HepG2 (cell line): ENCODE measurements around the gene TOMM22. TPM values are rescaled to one million over a fixed set of nuclear protein-coding genes. Genes with fewer than 3 reads are reported as not detected.

Source experiments
- AHR ChIP-seq: IDR thresholded peaks from 2 replicates; pipeline ENCODE4 v1.6.1; 2018; ENCODE audit warnings: missing genetic modification reagents, missing compliant biosample characterization
- ISX ChIP-seq: sonication (generic); formaldehyde crosslinking; conservative IDR thresholded peaks from 2 replicates; pipeline ENCODE4 v1.5.0; 2020; ENCODE audit warnings: missing genetic modification reagents
- KDM3A ChIP-seq: IDR thresholded peaks from 2 replicates; pipeline ENCODE4 v1.6.1; 2018; ENCODE audit warnings: low read depth, missing compliant biosample characterization
- MEIS1 ChIP-seq: sonication (generic); formaldehyde crosslinking; IDR thresholded peaks from 2 replicates; pipeline ENCODE4 v1.9.0; 2021; ENCODE audit warnings: mild to moderate bottlenecking, missing genetic modification reagents, moderate library complexity, borderline replicate concordance
- NFYB ChIP-seq: sonication (generic); formaldehyde crosslinking; IDR thresholded peaks from 2 replicates; pipeline ENCODE4 v1.4.0; 2020; ENCODE audit warnings: missing genetic modification reagents
- NR2F1 ChIP-seq, 2 experiments: fragments of 450-650 bp in 1 of 2; formaldehyde crosslinking in 1 of 2; IDR thresholded peaks; 2 replicates each; pipeline versions ENCODE4 v1.5.0 to v1.6.1; 2016 to 2020; ENCODE audit warnings: mild to moderate bottlenecking in 1 of 2, missing compliant biosample characterization in 1 of 2, missing genetic modification reagents in 1 of 2, moderate library complexity in 1 of 2
- ZNF333 ChIP-seq: sonication (generic); formaldehyde crosslinking; IDR thresholded peaks from 2 replicates; pipeline ENCODE4 v1.4.0; 2020; ENCODE audit warnings: mild to moderate bottlenecking, missing genetic modification reagents, borderline replicate concordance
- ZNF354B ChIP-seq: sonication (generic); formaldehyde crosslinking; IDR thresholded peaks from 2 replicates; pipeline ENCODE4 v1.8.0; 2022; ENCODE audit warnings: mild to moderate bottlenecking, missing genetic modification reagents
- ZNF468 ChIP-seq: sonication (generic); formaldehyde crosslinking; IDR thresholded peaks from 2 replicates; pipeline ENCODE4 v1.8.0; 2022; ENCODE audit warnings: mild to moderate bottlenecking, moderate library complexity, missing genetic modification reagents
- ZNF546 ChIP-seq: sonication (generic); formaldehyde crosslinking; conservative IDR thresholded peaks from 2 replicates; pipeline ENCODE4 v1.8.1; 2023; ENCODE audit warnings: mild to moderate bottlenecking, missing genetic modification reagents
- ZNF589 ChIP-seq: sonication (generic); formaldehyde crosslinking; conservative IDR thresholded peaks from 2 replicates; pipeline ENCODE4 v1.8.0; 2022; ENCODE audit warnings: mild to moderate bottlenecking, moderate library complexity, missing genetic modification reagents
- ZNF788 ChIP-seq: sonication (generic); formaldehyde crosslinking; IDR thresholded peaks from 2 replicates; pipeline ENCODE4 v1.5.0; 2020; ENCODE audit warnings: mild to moderate bottlenecking, missing genetic modification reagents, borderline replicate concordance
- ZNF841 ChIP-seq: sonication (generic); formaldehyde crosslinking; IDR thresholded peaks from 2 replicates; pipeline ENCODE4 v1.8.1; 2023; ENCODE audit warnings: missing genetic modification reagents, borderline replicate concordance
- polyA plus RNA-seq, 8 experiments: library from polyadenylated mRNA; depleted of rRNA in 3 of 8; stranded (reverse) in 7 of 8; unstranded in 1 of 8; fragments of >200 nt; fragmentation: Illumina TruSeq in 4 of 8; extraction: Trizol in 4 of 8; gene quantifications; 2 replicates each; pipeline versions ENCODE4 v1.2.1 to v1.2.3, GENCODE V29; 2011 to 2016; ENCODE audit warnings: low read depth in 4 of 8, missing spikeins in 1 of 8, mixed read lengths in 1 of 8; ENCODE audit not compliant: insufficient read depth in 1 of 8
- total RNA-seq, 5 experiments: library from RNA; depleted of rRNA; stranded (reverse); fragments of >200 nt; fragmentation: Illumina TruSeq; extraction: Trizol; gene quantifications; 2 replicates each; pipeline ENCODE4 v1.2.3, GENCODE V29; 2016; ENCODE audit warnings: low read depth in 1 of 5
- TF ChIP-seq, protein P1 (sequence below): sonication (generic); formaldehyde crosslinking; IDR thresholded peaks from 2 replicates; pipeline ENCODE4 v1.4.0; 2020; ENCODE audit warnings: low read depth, mild to moderate bottlenecking, missing genetic modification reagents
- TF ChIP-seq, protein P2 (sequence below): sonication (generic); formaldehyde crosslinking; IDR thresholded peaks from 2 replicates; pipeline ENCODE4 v1.4.0; 2020; ENCODE audit warnings: mild to moderate bottlenecking, missing genetic modification reagents
- TF ChIP-seq, protein P3 (sequence below): sonication (generic); formaldehyde crosslinking; IDR thresholded peaks from 2 replicates; pipeline ENCODE4 v1.8.0; 2022; ENCODE audit warnings: missing genetic modification reagents, low read depth, mild to moderate bottlenecking, borderline replicate concordance
- TF ChIP-seq, protein P4 (sequence below): sonication (generic); formaldehyde crosslinking; IDR thresholded peaks from 2 replicates; pipeline ENCODE4 v1.4.0; 2020; ENCODE audit warnings: missing genetic modification reagents

Gene TOMM22
- total and polyA plus RNA-seq, 2 of the 13 experiments (the other 11 are each of a cell fraction or from before 2014, with no cell fraction given) = 46.9 to 118 TPM

- TF ChIP-seq, protein P1, sequence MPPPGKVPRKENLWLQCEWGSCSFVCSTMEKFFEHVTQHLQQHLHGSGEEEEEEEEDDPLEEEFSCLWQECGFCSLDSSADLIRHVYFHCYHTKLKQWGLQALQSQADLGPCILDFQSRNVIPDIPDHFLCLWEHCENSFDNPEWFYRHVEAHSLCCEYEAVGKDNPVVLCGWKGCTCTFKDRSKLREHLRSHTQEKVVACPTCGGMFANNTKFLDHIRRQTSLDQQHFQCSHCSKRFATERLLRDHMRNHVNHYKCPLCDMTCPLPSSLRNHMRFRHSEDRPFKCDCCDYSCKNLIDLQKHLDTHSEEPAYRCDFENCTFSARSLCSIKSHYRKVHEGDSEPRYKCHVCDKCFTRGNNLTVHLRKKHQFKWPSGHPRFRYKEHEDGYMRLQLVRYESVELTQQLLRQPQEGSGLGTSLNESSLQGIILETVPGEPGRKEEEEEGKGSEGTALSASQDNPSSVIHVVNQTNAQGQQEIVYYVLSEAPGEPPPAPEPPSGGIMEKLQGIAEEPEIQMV (CRISPR knock-in tag) = no peak
- TF ChIP-seq, protein P2, sequence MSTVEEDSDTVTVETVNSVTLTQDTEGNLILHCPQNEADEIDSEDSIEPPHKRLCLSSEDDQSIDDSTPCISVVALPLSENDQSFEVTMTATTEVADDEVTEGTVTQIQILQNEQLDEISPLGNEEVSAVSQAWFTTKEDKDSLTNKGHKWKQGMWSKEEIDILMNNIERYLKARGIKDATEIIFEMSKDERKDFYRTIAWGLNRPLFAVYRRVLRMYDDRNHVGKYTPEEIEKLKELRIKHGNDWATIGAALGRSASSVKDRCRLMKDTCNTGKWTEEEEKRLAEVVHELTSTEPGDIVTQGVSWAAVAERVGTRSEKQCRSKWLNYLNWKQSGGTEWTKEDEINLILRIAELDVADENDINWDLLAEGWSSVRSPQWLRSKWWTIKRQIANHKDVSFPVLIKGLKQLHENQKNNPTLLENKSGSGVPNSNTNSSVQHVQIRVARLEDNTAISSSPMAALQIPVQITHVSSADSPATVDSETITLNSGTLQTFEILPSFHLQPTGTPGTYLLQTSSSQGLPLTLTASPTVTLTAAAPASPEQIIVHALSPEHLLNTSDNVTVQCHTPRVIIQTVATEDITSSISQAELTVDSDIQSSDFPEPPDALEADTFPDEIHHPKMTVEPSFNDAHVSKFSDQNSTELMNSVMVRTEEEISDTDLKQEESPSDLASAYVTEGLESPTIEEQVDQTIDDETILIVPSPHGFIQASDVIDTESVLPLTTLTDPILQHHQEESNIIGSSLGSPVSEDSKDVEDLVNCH (CRISPR knock-in tag) = no peak
- TF ChIP-seq ZNF468 (CRISPR knock-in tag) (no peak), ISX (no peak), ZNF788 (CRISPR knock-in tag) (no peak), NR2F1 (CRISPR knock-in tag; IDR thresholded peaks at IDR 0.05) (no peak), ZNF841 (CRISPR knock-in tag) (no peak), ZNF546 (CRISPR knock-in tag) (peak; percentile 67; the same call in 1 of the 2 replicates), KDM3A (CRISPR knock-in tag) (no peak), ZNF589 (CRISPR knock-in tag) (no peak), AHR (CRISPR knock-in tag) (no peak), MEIS1 (CRISPR knock-in tag) (0 out of 2 replicates have a peak, but pooled peaks have one; percentile 40), ZNF333 (no peak), NFYB (CRISPR knock-in tag) (no peak), ZNF354B (CRISPR knock-in tag) (no peak)
- TF ChIP-seq, protein P3, sequence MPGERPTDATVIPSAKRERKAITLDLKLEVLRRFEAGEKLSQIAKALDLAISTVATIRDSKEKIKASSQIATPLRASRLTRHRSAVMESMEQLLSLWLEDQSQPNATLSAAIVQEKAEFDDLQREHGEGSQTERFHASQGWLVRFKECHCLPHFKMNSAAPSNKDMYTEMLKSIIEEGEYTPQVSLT (CRISPR knock-in tag) = no peak
- TF ChIP-seq, protein P4, sequence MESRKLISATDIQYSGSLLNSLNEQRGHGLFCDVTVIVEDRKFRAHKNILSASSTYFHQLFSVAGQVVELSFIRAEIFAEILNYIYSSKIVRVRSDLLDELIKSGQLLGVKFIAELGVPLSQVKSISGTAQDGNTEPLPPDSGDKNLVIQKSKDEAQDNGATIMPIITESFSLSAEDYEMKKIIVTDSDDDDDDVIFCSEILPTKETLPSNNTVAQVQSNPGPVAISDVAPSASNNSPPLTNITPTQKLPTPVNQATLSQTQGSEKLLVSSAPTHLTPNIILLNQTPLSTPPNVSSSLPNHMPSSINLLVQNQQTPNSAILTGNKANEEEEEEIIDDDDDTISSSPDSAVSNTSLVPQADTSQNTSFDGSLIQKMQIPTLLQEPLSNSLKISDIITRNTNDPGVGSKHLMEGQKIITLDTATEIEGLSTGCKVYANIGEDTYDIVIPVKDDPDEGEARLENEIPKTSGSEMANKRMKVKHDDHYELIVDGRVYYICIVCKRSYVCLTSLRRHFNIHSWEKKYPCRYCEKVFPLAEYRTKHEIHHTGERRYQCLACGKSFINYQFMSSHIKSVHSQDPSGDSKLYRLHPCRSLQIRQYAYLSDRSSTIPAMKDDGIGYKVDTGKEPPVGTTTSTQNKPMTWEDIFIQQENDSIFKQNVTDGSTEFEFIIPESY (CRISPR knock-in tag) = no peak
Observed at GRCh38 chr22:38656256-38657044, 25.3 kb upstream of the TOMM22 start, which contains the start of the genes CBY1 and FAM227A (continued).
